ENCODE results near the gene KANK4. TPM values are rescaled to one million over a fixed set of nuclear protein-coding genes. Genes with fewer than 3 reads are reported as not detected.

The KANK4 gene
- total and polyA plus RNA-seq, 2 of the 4 experiments (the other 2 are of a cell fraction), result not detected

- H2BK20ac ChIP-seq (ENCODE audit: low read depth, low read length), result no peak overlapping the region
These were observed 17.9 kb upstream of the KANK4 start for GRCh38 chr1:62336995-62337705.

More at GRCh38 chr1:62336995-62337705, 17.9 kb upstream of the KANK4 start:
- Histone ChIP-seq H2AFZ (replicated peaks; ENCODE audit: low read length, poor library complexity) (no peak overlapping the region), H2AK9ac (replicated peaks; ENCODE audit: low read depth, low read length, poor library complexity) (no peak overlapping the region), H3K9me1 (ENCODE audit: insufficient read depth, low read length) (no peaks in the 10 kb centered on the region), H2BK5ac (ENCODE audit: low read depth, low read length, poor library complexity, severe bottlenecking) (no peak overlapping the region), H4K8ac (ENCODE audit: low read depth in 2 of 2, low read length in 2 of 2) (no peak overlapping the region), H3K9ac (ENCODE audit: low read depth, low read length) (no peak overlapping the region), H2BK15ac (ENCODE audit: low read depth, low read length) (no peak overlapping the region), H3K27ac (ENCODE audit: insufficient read depth, low read length) (no peak overlapping the region), H4K91ac (ENCODE audit: insufficient read depth, low read depth, low read length) (no peak overlapping the region), H4K20me1 (ENCODE audit: insufficient read depth, low read length) (no peaks in the 10 kb centered on the region), H3K4me3 (ENCODE audit: insufficient read depth, low read depth, low read length) (no peak overlapping the region), H3K14ac (replicated peaks; ENCODE audit: low read depth, low read length) (no peak overlapping the region), H3K4ac (ENCODE audit: low read depth, low read length) (no peak overlapping the region), H3K4me2 (ENCODE audit: low read depth, low read length) (no peak overlapping the region), H2BK120ac (ENCODE audit: low read depth, low read length) (no peak overlapping the region), H3K18ac (ENCODE audit: low read depth, low read length) (no peak overlapping the region), H3K4me1 (ENCODE audit: control insufficient read depth, insufficient read depth, low read length) (no peaks in the 10 kb centered on the region), H3K36me3 (ENCODE audit: control insufficient read depth, insufficient read depth, low read length) (no peaks in the 10 kb centered on the region), H4K5ac (ENCODE audit: low read depth, low read length) (no peak overlapping the region), H3K79me1 (ENCODE audit: low read depth in 1 of 2, low read length in 2 of 2) (no peaks in the 10 kb centered on the region), H3K27me3 (ENCODE audit: control insufficient read depth, insufficient read depth, low read length) (no peaks in the 10 kb centered on the region), H3K23ac (ENCODE audit: low read depth, low read length) (no peak overlapping the region), H3K9me3 (ENCODE audit: control insufficient read depth, insufficient read depth, low read length) (0 out of 2 replicates have a peak, but pooled peaks cover 2% of the 10 kb centered on the region), H2AK5ac (ENCODE audit: low read depth, low read length) (no peak overlapping the region), H3K56ac (ENCODE audit: extremely low read depth, insufficient read depth, low read length) (no peak overlapping the region)
- ChIA-PET CTCF (interaction anchor here (0.6 kb wide), 1 partner anchor 28 kb away, joined by 3 read pairs; no protein-coding TSS in a partner anchor), POLR2A (ENCODE audit: unreplicated experiment) (no interaction called here)
- ATAC-seq (ENCODE audit: low read depth) (no peak), DNase-seq (no peak)
- intact Hi-C loops (cut with micrococcal nuclease), result no loop called here
- no TSS peak for BruUV-seq (replicated peaks)
- in situ Hi-C loops (cut with MboI; ENCODE audit: low sequenced_read_pairs), result no loop called here
- TF ChIP-seq MXI1 (IDR thresholded peaks at IDR 0.05; ENCODE audit: borderline replicate concordance, low read depth, low read length) (no peak), CHD1 (IDR thresholded peaks at IDR 0.05; ENCODE audit: low read depth, low read length) (no peak)
- 81% methylated on average over 5 of the region's 10 CpGs; no CpG with 5 or more reads in 1 of the 2 experiments for WGBS, 2 experiments (ENCODE audit: extremely low coverage in 2 of 2, insufficient read length in 1 of 2)
- dilution Hi-C loops (cut with HindIII; ENCODE audit: low sequenced_read_pairs, unreplicated experiment), result no loop called here

Measured in IMR-90 (cell line).